ENCODE measurements around the gene KDM4F.

KDM4F gene

DNA sequence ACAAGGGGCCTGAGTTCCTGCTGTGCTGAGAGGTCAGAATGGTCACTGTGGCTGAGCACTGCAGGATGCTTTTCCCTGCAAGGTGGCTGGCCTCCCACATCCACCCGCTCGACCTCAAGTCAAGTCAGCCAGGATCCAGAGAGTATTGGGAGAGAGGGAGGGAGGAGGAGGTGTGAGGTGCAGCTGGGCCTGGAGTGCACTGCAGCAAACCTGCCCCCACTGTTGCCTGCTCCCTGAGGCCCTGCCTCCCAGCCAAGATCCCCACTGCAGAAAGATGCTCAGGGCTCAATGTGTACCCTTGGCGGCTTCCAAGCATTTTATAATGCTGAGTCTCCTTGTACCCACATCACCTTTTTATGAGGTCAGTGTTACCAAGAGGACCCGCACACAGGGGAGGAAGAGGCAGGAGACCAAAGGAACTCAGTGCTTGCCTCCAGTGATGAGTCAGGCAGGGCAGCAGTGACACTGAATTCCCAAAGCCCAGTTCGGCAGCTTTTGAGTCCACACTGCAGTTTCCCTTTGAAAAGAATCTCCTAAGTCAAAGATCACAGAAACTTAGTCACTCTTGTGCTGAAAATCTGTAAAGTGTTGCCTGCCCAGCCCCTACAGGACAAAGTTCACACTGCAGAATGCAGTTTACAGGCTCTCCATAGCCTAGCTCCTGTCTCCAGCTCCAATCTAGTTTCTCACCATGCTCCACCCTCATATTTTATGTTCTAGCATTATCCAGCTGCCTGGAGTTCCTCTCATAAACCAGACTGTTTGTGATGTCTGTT lies 43.5 kb downstream of the KDM4F start:
- H3K4me3 ChIP-seq (ENCODE audit: low read depth in 1 of 2, low read length in 2 of 2), result no peak overlapping the region
- H3K9ac ChIP-seq (ENCODE audit: low read length), result no peak overlapping the region
- H3K4me1 ChIP-seq (ENCODE audit: insufficient read depth, low read length), result peaks cover 24% of the 10 kb centered on the region

DNA sequence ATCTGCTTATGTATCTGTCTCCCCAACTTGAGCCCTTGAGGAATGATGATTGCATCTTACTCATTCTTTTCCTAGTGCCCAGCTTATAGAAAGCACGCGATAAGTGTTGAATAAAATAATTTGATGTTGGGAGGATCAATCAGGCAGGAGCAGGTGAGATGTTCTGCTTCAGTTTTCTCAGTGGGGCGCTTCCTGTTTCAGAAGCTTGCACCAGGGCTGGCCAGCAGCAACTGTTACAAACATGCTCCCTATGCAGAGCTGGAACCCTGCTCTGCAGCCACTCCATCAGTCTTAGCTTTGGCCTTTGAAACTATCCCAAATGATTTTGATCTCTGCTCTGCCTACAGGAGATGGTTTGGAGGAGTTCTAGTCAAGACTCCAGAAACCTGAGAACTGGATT lies 44.3 kb downstream of the KDM4F start:
- Histone ChIP-seq H3K27ac (ENCODE audit: low read depth, low read length) (no peak overlapping the region), H3K4me1 (ENCODE audit: insufficient read depth, low read length) (peaks cover 24% of the 10 kb centered on the region), H3K36me3 (ENCODE audit: insufficient read depth, low read length) (no peaks in the 10 kb centered on the region), H3K4me3 (ENCODE audit: low read depth in 1 of 2, low read length in 2 of 2) (no peak overlapping the region), H3K27me3 (ENCODE audit: control insufficient read depth in 1 of 2, insufficient read depth in 2 of 2, low read length in 2 of 2) (no peaks in the 10 kb centered on the region), H3K9ac (ENCODE audit: low read length) (no peak overlapping the region), H3K9me3 (ENCODE audit: low read length) (no peaks in the 10 kb centered on the region)

More for the DNA sequence above, 43.5 kb downstream of the KDM4F start:
- Histone ChIP-seq H3K36me3 (ENCODE audit: insufficient read depth, low read length) (no peaks in the 10 kb centered on the region), H3K27ac (ENCODE audit: low read depth, low read length) (no peak overlapping the region), H3K9me3 (ENCODE audit: low read length) (no peaks in the 10 kb centered on the region), H3K27me3 (ENCODE audit: control insufficient read depth in 1 of 2, insufficient read depth in 2 of 2, low read length in 2 of 2) (no peaks in the 10 kb centered on the region)

DNA sequence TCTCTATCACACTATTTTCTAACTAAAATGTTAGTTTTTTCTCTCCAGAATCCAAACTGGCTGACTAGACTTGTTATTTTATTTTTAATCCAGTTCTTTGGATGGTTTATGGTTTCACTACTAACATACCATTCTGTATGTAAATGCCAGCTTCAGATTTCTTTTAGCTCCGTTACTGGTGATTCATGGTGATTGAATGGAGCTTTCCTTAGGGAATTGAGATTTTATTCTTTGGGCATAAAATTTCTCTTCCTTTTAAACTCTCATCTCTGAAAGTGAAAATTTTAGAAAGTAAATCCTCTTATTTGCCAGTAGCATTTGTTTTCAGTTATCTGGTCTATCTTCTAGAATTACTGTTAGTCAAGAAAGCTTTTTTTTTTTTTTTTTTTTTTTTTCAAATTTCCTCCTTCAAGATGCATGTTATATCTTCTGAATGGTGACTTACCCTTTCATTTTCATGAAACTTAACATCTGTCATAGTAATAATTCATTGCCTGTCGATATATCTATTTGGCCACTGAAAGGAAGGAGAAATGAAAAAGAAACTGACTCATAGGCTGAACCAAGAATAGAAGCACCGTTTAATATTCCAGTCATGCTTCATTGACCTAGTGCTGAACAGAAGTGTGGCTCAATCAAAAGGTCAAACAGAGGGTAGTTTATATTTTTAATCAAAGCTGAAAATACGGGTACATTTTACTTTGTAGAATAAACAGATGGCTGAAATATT lies 46.8 kb downstream of the KDM4F start:
- H3K9ac ChIP-seq (ENCODE audit: low read length), result no peak overlapping the region
- no peaks in the 10 kb centered on the region for H3K27me3 ChIP-seq (ENCODE audit: control insufficient read depth in 1 of 2, insufficient read depth in 2 of 2, low read length in 2 of 2)
- H3K4me1 ChIP-seq (ENCODE audit: insufficient read depth, low read length), result peaks cover 11% of the 10 kb centered on the region
- H3K36me3 ChIP-seq (ENCODE audit: insufficient read depth, low read length), result no peaks in the 10 kb centered on the region
- no peak overlapping the region for H3K4me3 ChIP-seq (ENCODE audit: low read depth in 1 of 2, low read length in 2 of 2)
- no peaks in the 10 kb centered on the region for H3K9me3 ChIP-seq (ENCODE audit: low read length)
- H3K27ac ChIP-seq (ENCODE audit: low read depth, low read length), result no peak overlapping the region

DNA sequence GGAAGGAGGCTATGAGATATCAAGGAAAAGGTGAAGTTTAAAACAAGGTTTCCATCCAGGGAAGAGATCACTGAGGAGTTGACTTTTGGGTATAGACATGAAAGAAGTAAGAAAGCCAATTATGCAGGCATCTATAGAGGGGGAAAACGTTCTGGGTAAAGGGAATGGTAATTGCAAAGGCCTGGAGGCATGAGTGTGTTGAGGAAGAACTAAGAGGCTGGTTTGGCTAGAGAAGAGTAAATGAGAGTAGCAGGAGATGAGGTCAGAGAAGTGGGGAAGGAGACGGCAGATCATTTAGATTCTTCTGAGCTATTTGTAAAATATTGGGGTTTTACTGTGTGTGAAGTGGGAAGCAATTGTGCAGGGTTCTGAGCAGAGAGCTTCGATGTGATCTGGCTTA lies 48.0 kb downstream of the KDM4F start:
- H3K4me1 ChIP-seq (ENCODE audit: insufficient read depth, low read length), result no peaks in the 10 kb centered on the region
- H3K36me3 ChIP-seq (ENCODE audit: insufficient read depth, low read length), result no peaks in the 10 kb centered on the region
- no peak overlapping the region for H3K9ac ChIP-seq (ENCODE audit: low read length)
- H3K27ac ChIP-seq (ENCODE audit: low read depth, low read length), result no peak overlapping the region
- H3K27me3 ChIP-seq (ENCODE audit: control insufficient read depth in 1 of 2, insufficient read depth in 2 of 2, low read length in 2 of 2), result no peaks in the 10 kb centered on the region
- H3K9me3 ChIP-seq (ENCODE audit: low read length), result no peaks in the 10 kb centered on the region
- H3K4me3 ChIP-seq (ENCODE audit: low read depth in 1 of 2, low read length in 2 of 2), result no peak overlapping the region

DNA sequence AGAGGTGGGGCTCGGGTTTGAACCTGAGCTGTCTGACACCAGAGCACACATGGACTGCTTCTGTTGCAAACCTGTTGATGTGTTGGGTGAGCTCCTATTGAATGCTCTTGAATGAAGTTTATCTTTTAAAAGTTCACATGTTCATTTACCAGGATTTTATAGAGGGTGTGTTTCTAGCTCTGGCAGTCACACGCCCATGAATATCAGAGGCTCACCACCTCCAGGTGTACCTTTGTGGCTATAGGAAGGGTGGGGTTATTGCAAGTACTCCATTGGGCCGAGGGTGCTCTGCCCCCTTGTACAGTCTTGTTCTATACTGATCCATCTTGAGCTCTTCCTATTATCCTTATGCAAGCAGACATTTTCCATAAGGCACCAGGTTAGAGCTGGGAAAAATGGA lies 49.6 kb downstream of the KDM4F start:
- no peak overlapping the region for H3K9ac ChIP-seq (ENCODE audit: low read length)
- no peaks in the 10 kb centered on the region for H3K36me3 ChIP-seq (ENCODE audit: insufficient read depth, low read length)
- no peaks in the 10 kb centered on the region for H3K4me1 ChIP-seq (ENCODE audit: insufficient read depth, low read length)

DNA sequence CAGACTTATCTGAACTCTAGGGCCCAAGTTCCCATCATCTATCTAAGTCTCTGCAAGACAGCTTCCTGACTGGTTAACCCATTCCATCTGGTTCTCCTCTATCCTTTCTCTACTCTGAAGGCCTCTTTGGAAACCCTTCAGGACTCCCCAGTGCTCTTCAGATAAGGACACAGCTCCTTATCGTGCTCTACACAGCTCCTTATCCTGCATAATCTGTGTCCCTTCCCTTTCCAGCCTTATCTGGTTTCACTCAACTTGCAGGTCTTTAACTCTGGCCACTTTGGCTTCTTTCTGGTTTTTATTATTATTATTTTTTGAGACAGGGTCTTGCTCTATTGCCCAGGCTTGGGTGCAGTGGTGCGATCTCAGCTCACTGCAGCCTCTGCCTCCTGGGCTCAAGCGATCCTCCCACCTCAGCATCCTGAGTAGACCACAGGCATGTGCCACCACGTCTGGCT lies 51.0 kb downstream of the KDM4F start:
- Histone ChIP-seq H3K9me3 (ENCODE audit: low read length) (no peaks in the 10 kb centered on the region), H3K4me1 (ENCODE audit: insufficient read depth, low read length) (no peaks in the 10 kb centered on the region), H3K9ac (ENCODE audit: low read length) (no peak overlapping the region), H3K27ac (ENCODE audit: low read depth, low read length) (no peak overlapping the region), H3K36me3 (ENCODE audit: insufficient read depth, low read length) (no peaks in the 10 kb centered on the region), H3K4me3 (ENCODE audit: low read depth in 1 of 2, low read length in 2 of 2) (no peak overlapping the region), H3K27me3 (ENCODE audit: control insufficient read depth in 1 of 2, insufficient read depth in 2 of 2, low read length in 2 of 2) (no peaks in the 10 kb centered on the region)

More for the DNA sequence above, 49.6 kb downstream of the KDM4F start:
- H3K27ac ChIP-seq (ENCODE audit: low read depth, low read length), result no peak overlapping the region
- H3K4me3 ChIP-seq (ENCODE audit: low read depth in 1 of 2, low read length in 2 of 2), result no peak overlapping the region
- H3K27me3 ChIP-seq (ENCODE audit: control insufficient read depth in 1 of 2, insufficient read depth in 2 of 2, low read length in 2 of 2), result no peaks in the 10 kb centered on the region
- no peaks in the 10 kb centered on the region for H3K9me3 ChIP-seq (ENCODE audit: low read length)
